NCI-H1930 (cell line): ENCODE results near the gene ERI3.
A peak's percentile ranks its signal among the peaks of the same experiment; 100 is the strongest.

Source experiments
- DNase-seq, 2 experiments: peaks; one replicate each; lab custom pipeline; 2025; lab: John Stamatoyannopoulos, UW

The ERI3 gene

DNA sequence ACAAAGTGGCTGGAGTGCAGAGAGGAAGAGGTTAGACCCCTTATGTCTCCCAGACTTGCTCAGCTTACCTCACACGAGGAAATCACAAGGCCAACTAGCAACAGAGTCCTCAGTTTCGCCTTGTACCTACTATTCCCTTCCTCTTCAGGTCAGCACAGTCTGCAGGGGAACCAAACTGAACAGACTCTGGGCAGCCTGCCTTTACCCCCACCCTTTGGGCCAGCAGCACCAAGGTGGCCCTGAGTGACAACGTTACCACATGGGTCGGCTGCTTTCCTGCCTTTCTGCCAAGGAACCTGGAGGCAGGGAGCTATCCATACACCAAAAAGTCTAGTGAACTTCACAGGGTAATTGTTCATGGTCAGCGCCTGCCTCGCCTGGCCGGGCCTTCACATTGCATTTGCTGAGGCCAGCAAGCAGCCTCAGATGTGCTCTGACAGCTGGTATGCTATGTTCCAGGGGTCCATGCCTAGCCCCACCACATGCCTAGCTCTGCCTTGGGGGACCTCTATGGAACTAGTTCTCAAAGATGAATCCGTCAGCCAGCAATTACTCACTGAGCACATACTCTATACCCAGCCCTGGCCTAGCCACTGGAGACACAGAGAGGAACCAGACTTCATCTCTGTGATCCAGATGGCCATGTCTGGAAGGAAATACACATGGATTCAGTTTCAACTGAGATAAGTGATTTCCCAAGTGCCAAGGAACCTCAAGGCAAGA lies 72.2 kb downstream of the ERI3 start:
- DNase-seq: no peak

DNA sequence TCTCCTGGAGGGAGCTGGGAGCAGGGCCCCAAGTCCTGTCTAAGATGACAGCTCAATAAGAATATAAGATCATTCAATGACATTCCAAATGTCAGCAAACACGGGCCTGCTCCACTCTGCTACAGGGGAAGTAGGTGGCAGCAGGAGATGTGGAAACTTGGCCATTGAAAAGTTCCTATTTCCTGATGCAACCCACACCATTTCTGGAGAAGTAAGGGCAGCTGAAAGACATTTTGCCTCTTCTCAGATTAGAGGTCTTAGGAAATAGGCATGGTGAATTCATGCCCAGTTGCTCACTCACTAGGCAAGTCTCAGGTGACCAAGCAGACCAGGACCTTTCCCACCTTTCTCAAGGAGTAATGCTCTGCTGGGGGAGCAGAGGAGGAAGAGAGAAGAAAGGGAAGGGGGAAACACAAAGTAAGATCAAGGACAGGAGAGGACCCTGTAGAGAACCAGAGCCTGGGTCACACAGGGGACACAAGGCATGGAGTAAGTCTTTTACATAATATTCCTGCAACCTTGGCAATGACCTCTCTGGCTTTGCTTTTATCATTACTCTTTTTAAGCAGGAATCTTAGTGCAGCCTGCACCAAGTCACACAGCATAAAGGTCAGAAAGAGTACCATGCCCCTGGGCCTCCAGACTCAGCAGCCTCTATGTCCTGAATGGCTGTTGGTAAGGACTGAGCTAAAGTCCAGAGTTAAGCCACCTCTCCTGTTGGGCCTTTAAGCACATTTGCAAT lies 72.9 kb downstream of the ERI3 start:
- no peak for DNase-seq

DNA sequence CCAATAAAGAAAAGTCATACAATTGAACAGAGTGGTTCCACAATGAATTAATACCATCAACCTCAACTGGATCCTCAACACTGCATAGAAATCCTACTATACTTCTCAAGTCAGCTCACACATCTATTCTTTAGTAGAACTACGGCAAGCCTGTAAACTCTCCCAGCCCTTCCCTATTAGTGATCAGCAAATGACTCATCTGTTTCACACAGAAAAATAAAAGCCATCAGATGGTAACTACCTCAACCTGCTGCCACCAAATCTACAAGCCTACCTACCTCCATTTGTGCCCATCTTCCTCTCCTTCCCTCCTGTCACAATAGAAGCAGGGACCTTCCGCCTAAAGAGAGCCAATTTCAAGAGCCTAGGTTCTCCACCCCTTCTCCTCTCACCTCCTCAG lies 78.2 kb downstream of the ERI3 start:
- no peak for DNase-seq

DNA sequence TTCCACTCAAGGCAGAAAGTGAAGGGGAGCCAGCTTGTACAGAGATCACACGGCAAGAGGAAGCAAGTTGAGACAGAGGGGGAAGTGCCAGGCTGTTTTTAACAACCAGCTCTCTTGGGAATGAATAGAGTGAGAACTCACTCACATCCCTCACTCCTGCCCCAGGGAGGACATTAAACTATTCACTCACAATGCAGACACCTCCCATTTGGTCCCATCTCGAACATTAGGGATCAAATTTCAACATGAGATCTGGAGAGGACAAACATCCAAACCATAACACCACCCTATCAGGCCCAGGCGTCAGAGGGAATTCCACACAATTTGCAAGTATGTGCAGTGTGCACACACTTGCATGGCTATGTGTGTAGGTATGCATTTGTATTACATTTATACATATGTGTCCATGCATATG lies 79.1 kb downstream of the ERI3 start:
- peak in 1 of 2 experiments; percentile 7 for DNase-seq

DNA sequence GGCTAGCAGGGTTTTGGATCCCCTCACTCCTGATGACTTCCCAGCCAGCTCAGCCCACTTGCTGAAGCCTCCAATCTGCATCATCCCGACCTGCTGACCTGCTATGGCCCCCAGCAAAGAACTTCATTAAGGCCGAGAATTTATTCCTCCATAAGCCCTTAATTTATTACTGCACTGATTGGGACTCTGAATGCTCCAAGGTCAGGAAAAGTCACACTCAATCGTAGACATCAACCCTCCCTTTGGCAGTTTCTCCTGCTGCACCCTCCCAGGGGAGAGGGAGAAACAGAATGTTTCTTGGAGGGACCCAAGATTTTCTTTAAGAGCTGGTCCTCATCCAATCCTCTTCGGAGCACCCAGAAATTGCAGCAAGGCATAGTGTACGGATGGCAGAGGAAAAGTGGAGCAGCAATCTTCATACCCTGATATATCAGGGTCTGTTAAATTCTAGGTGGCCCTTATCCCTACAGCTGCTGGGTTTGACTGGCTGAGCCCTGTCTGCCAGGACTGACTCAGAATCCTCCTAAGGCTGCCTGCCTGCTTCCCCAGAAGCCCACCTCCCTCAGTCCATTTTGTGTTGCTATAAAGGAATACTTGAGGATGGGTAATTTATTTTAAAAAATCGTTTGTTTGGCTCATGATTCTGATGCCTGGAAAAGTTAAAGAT lies 79.6 kb downstream of the ERI3 start:
- DNase-seq: no peak

DNA sequence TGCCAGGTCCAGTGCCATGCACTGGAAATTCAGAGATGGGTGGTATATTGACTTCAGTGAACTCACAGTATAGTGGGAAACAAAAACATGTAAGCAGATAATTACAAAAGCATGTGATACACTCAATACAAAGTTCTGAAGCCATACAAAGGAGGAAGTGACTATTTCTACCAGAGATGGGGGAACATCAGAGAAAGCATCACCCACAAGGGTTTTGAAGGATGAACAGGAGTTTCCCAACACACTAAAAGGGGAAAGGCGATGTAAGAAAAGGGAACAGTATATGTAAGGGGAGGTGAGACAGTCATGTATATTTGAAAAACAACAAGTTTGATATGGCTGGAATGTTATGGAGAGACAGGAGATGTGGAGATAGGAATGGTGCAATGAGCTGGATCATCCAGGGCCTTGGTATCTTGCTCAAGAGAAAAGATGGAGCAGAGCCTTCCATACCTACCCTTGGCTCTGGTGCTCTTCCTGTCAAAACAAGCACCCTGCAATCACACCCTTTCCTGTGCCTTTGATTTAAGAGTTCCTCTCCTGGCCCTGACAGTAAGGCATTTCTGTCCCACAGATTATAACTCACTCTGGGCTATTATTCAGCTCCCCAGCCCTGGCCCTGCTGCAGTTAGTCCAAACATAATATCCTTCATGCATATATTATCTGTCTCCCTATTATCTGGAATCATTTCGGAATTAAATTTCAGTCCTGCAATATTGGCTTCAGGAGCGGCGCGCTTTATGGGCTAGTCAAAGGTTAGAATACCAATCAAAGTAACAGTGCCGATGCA lies 81.3 kb downstream of the ERI3 start:
- no peak for DNase-seq

DNA sequence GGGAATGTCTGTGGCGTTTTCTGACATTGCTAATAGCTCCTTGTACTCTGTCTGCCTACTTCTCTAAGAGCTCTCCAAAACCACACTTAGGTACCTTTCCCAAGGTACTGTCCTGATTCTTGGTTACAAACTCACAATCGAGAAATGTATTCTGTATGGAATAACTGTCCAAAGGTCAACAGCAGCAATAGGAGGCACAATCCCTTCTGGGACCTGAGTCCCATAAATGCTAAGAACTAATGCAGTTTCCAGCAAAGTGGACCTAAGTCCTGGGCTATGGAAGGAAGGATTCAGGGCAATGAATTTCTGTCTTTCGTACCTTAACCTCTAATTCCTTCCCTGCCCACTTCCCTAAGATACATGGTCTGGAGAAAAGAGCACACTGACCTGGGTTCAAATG lies 82.1 kb downstream of the ERI3 start:
- no peak for DNase-seq

DNA sequence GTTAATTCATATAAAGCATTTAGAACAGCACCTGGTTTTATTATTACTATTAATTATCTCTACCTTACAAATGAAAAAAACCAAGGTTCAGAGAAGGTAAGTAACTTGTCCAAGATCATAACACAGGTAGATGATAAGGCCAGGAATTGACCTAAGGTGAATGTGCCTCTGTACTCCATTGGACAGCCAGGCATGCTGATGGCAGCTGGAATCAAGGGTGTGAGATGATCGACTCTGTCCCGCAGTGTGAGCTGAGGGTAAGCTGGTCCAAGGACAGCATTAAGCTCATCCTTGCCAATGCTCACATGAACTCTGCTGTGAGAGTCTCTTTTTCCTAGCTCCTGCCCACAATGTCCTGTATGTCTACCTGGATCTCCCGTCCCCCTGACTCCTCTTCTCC lies 83.4 kb downstream of the ERI3 start:
- no peak for DNase-seq

DNA sequence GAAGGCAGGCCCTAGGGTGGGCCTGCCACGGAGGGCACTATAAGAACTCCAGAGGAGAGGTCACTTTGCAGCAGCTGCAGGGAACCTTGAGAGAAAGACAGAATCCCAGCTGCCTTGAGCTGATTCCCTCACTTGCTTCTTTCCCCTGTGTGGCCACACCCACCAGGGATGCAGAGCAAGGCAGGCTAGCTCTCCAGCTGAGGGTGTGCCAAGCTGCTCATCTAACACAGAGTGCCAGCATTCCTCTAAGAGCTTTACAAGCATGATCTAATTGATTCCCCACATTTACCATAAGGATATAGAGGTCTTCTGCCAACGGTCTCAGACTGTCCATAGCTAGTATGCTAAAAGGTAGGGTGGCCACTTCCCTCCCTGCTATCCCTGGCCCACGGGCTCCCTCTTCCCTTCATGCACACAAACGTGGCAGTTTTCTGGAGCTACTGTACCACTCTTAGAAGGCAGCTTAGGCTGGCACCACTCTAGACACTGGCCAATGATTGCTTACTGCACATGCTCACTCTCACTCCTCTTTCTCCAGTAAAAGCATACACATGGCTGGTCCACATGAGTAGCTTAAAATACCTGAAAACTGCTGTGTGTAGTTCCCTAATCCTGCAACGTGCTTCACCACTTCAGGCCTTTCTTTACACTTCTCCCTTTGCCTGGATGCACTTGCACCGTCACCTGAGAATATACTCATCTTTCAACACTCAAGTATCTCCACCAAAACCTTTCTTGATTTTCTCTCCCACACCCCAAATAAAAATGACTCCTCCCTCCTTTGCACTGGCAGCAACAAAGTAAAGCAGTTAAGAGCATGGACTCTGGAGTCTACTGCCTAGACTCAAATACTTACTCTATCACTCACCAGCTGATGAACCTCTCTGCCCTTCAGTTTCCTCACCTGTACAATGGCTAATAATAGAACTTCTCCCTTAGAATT lies 84.1 kb downstream of the ERI3 start:
- no peak for DNase-seq

DNA sequence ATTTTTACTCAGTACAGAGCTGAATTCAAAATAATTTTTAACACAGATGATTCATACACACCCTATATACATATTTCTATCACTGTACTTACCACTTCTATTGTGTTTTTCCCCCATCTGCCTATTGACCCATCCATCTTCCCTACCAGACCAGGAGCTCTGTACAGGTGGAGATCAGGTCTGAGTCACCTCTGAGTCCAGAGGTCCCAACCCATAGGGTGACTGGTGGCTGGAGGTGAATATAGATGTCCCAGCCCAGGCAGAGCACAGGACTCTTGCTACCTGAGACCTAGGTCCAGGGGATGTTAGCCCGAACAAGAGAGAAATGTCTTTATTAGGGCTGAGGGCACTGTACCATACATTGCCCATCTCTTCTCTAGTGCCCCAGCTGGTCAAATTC lies 87.0 kb downstream of the ERI3 start:
- DNase-seq: no peak

DNA sequence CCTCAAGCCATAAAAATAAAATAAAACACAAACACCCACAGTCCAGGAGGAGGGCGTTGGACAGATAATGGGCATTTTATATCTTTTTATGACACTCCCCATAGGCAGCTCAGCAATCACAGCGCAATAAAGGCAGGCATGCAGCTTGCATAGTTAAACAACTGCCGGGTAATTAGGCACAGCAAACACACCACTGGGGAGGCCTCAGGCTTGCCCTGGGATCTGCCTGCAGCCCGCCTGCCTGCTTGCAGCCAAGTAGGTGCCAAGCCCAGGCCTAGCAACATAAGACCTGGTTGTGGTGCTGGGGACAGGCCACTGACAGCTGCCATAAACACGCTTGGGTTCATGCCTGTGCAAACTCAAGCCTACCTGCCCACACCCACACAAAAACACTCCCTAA lies 87.6 kb downstream of the ERI3 start:
- DNase-seq: peak in 1 of 2 experiments; percentile 11

DNA sequence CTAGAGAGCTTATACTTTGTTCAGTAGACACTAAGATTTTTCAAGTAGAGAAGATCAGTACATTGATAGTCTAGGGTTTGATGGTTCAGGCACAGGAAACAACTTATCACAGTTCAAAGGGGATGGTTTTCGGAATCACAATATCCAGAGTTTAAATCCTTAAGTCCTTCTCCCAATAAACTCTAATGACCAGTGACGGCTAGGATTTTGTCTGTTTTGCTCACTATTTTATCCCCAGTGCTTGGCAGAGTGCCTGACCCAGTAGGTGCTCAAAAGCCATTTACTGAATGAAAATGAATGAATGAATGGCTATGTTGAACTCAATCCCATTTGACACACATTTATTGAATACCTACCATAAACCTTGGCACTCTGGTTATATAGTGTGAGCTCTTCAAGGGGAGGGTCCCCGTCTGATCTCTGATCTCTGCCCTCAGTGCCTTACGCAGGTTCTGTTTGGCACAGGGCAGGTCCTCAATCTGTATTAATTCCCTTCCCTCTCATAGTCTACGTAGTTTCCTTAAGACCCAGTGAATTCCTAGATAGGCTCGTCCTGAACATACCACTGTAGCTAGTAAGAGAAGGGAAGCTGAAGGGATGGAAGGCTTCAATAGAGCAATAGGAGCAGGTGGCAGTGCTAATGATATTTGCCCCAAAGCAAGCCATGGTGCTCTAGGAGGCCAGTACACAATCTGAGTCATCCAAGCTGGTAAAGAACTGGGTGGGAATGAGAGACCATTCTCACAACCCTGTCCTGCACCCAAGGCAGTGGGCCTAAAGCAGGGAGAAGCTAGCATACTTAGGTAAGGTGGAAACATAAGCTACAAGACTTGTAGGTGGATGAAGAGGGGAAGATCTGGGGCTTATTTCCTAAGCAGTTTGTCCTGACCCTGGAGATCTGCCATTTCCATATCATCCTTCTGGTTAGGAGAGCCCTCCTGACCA lies 88.4 kb downstream of the ERI3 start:
- DNase-seq: no peak

DNA sequence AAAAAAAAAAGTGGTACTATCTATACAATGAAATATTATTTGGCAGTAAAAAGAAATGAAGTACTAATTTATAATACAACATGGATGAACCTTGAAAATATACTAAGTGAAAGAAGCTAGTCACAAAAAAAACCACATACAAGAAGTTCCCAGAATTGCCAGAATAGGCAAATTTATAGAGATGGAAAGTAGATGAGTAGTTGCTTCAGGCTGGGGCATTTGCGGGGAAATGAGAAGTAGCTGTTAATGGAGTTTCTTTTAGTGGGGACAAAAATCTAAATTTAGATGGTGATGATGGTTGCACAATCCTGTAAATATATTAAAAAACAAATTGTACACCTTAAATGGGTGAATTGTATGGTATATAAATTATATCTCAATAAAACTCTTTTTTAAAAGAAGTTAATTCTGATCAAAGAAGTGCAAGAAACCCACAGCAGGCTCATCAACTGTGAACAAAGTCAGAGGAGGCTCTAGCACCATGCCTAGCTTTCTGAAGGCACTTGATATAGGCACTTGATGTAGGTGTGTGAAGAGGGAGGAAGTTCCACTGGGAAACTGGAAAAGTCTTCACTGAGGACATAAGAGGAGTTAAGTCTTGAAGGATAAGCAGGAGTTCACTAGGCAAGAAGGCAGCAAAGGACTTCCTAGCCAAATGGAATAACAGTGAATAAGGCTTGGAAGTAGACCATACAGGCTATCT lies 89.2 kb downstream of the ERI3 start:
- no peak for DNase-seq

DNA sequence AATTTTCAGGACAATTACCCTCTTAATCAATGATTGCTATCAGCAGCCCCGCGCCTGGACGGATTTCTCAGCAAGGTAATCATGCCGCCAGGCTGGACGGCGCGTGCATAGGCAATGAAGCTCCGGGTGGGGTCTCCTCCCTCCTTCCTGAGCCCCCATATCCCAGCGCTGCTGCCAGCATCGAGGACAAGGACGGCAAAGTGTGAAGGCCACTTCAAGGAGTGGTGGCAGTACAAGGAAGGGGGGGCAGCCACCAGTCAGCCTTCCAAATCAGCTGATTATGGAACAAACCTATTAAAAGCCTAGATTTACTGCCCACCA lies 90.6 kb downstream of the ERI3 start:
- DNase-seq: no peak

DNA sequence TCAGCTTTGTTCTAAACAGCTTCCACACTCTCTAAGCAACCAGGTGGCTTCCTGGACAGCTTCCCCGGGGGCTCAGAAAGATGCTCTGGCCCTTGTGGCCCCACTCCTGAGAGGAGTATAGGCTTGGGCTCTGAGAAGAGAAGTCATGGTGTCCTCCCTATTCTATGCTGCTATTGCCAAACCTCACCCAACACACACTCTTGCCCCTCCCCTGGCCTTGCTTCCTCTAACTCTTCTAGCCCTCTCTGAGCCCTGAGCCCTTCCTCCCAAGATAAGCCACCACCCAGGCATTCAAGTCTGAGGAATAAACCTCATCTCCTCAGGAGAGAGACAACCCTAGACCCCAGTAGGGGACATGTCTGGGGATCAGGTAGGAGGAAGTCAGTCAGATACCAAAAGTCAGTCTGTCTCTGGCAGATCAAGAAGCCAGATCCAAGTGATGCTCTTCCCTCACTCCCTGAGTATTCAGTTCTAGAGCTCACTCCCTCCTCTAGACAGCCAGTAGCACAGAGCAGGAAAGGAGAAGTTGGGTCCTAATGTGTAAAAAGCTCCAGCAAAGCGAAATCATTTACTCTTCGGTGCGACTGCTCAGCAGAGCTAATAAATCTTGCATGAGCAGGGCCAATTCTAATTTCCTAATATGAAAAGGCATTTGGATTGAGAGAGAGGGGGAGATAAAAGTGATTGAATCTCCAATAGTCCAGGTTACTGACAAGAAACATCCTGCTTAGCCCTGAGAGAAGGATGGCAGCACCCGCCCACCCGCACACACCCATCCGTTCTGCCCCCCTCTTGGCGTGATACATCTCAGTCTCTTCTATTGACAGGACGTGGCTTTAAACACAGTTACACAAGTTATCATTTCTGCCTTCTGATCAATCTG lies 91.2 kb downstream of the ERI3 start:
- no peak for DNase-seq

DNA sequence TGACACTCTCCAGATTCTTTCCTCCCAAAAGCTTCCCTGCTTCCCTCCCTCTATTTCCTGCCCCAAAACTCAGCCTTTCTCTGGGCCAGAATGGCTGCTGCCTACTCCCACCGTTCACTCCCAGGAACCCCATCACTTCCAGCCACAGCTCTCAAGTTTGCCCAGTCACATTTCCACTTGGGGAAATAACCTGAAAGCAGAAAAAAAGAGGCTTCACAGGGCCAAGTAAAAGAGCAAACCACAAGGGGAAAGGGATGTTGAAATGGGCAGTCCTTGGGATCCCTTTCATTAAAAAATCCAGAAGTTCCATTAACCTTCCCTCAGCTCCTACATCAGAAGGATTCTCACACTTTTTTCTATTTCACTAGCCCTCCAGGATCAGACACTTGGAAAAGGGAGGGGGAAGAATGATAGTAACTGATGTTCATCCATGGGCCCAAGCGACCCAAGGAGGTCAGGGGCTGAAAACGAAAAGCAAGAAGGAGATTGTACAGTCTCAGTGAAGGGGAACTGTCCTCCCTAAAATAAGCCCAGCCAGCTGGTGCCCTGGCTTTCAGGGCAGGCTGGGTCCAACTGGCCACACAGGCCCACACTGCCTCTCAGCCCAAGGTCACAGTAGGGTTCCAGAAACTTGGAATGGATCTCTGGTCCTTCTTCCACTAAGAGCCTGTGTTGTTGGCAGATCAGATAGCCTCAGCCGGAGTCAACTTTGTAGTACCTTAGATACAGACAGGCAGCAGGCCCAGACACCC lies 92.1 kb downstream of the ERI3 start:
- DNase-seq: no peak

DNA sequence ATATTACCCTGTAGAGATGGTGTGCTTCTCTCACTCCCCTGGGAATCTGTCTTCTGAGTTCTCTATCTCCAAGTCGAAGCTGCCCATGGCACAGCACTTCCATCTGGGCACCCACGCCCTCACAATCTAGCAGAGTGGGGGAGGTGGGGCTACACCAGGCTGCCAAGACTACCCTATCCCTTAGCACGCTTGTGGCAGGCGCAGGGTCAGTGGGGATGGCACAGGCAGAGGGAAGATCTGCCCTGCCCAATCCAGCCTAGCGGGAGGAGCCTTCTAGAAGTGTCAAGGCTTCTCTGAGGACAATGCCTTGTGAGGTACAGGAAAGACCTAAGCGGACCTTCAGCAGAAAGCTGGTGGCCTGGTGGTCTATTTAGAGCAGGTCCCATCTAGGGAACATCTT lies 92.6 kb downstream of the ERI3 start:
- no peak for DNase-seq

DNA sequence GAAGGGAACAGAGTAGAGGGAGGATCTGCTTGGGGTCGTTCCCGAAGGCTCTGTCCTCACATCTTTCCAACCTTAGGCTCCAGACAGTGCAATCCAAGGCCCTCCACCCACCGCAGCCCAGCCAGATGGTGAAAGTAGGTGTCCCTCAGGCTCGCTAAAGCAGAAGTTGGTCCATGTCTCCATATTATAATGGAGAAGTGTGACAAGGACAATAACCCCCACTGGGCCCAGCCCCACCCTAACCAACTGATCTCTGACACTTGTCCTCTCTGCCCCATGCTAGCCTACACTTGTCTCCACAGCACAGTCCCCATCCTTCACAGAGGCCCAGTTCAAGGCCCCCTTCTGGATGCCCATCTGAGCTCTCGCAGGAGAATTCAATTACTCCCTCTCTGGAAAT lies 93.1 kb downstream of the ERI3 start:
- DNase-seq: no peak
